Kidney (tissue), 14 donors: ENCODE results near the gene KPNA3. TPM values are rescaled to one million over a fixed set of nuclear protein-coding genes. Genes with fewer than 3 reads are reported as not detected.
"Not testable (repeated sequence)": the region's sequence is repeated elsewhere in the genome, so short reads cannot be mapped to it uniquely, and the experiment has no call there.

Experiments used
- DNase-seq, 5 donors: peaks; one replicate each; pipeline ENCODE4 v3.0.0-alpha.2; 2013 to 2020
- FAIRE-seq: peaks from 2 replicates; lab custom pipeline; 2012; peaks lifted over from hg19 to GRCh38; lab: Jason Lieb, UNC
- H3K27ac ChIP-seq, 2 donors: one replicate each; pipeline ENCODE4 v1.7.0; 2013; ENCODE audit warnings: low read depth in 2 of 2, low read length in 2 of 2, inconsistent platforms in 1 of 2
- H3K27me3 ChIP-seq: one replicate; pipeline ENCODE4 v1.7.1; 2013; ENCODE audit warnings: low read length, inconsistent platforms; ENCODE audit not compliant: control insufficient read depth, insufficient read depth
- H3K36me3 ChIP-seq, 3 donors: one replicate each; pipeline versions ENCODE4 v1.7.0 to v1.7.1; 2013; ENCODE audit warnings: low read length in 3 of 3, control low read depth in 1 of 3, inconsistent platforms in 1 of 3; ENCODE audit not compliant: insufficient read depth in 3 of 3, control insufficient read depth in 2 of 3
- H3K4me1 ChIP-seq, 3 donors: one replicate each; pipeline versions ENCODE4 v1.7.0 to v1.7.1; 2013; ENCODE audit warnings: low read length in 3 of 3, inconsistent platforms in 1 of 3, low read depth in 1 of 3; ENCODE audit not compliant: control insufficient read depth in 2 of 3, insufficient read depth in 2 of 3
- H3K4me3 ChIP-seq, 3 donors: one replicate each; pipeline versions ENCODE4 v1.7.0 to v1.8.1; 2013; ENCODE audit warnings: low read length in 3 of 3, control low read depth in 1 of 3, inconsistent platforms in 1 of 3
- H3K9ac ChIP-seq, 3 donors: one replicate each; pipeline versions ENCODE4 v1.7.0 to v1.7.1; 2013; ENCODE audit warnings: low read length in 3 of 3, control low read depth in 1 of 3, inconsistent platforms in 1 of 3
- H3K9me3 ChIP-seq, 3 donors: one replicate each; pipeline versions ENCODE4 v1.7.0 to v1.7.1; 2013; ENCODE audit warnings: low read length in 3 of 3, control low read depth in 1 of 3, inconsistent platforms in 1 of 3; ENCODE audit not compliant: control insufficient read depth in 2 of 3, insufficient read depth in 1 of 3
- CTCF ChIP-seq: IDR thresholded peaks from 3 replicates; pipeline ENCODE4 v1.5.1; 2012; ENCODE audit warnings: mild to moderate bottlenecking, moderate library complexity, borderline replicate concordance; ENCODE audit not compliant: insufficient read depth; ENCODE audit errors: extremely low read depth
- intact Hi-C: fragments of 100-400 bp; cut with DNase I; formaldehyde crosslinking; loops from one replicate; pipeline ENCODE4 v1.11.1; 2022
- polyA plus RNA-seq: library from polyadenylated mRNA; stranded (reverse); fragments of 350-450 nt; fragmentation: Illumina TruSeq; extraction: RNeasy Lipid Tissue Mini Kit (QIAGEN cat#74804); gene quantifications from one replicate; pipeline ENCODE4 v1.2.3, GENCODE V29; 2014; ENCODE audit warnings: low read depth, low replicate concordance; ENCODE audit not compliant: insufficient read depth
- total RNA-seq: library from RNA; stranded (reverse); fragmentation: NEBNext Ultra II Directional; extraction: Animal tissue kit (Norgen Biotek cat#: 25700); gene quantifications from one replicate; pipeline ENCODE4 v1.2.1, GENCODE V29; 2021
- donor health status: control.
- donor health status: control.
- donor health status: control.
- donor health status: control.
- donor health status: control.
- donor health status: DM: yes; HTN: yes; CAD: no.
- donor health status: Normal renal cell carcinoma (clear cell type).

The KPNA3 gene
- total and polyA plus RNA-seq, 2 donors from 2014 or later: 9.4 to 22.3 TPM

- intact Hi-C loops: no loop called here
- no peak for FAIRE-seq
- DNase-seq: no peak
- Histone ChIP-seq H3K4me3 (no peak overlapping the region), H3K9ac (no peak overlapping the region), H3K36me3 (no peaks in the 10 kb centered on the region), H3K4me1 (peaks cover 0 to 6% (median 4%) of the 10 kb centered on the region in 3 donors), H3K27me3 (no peaks in the 10 kb centered on the region), H3K9me3 (no peaks in the 10 kb centered on the region), H3K27ac (no peak overlapping the region)
- no peak for TF ChIP-seq CTCF
These were observed 18.0 kb downstream of the KPNA3 start for GRCh38 chr13:49774376-49775005.

GRCh38 chr13:49772828-49773227, 19.7 kb downstream of the KPNA3 start:
- intact Hi-C loops: no loop called here
- H3K27ac ChIP-seq: no peak overlapping the region
- H3K9ac ChIP-seq: no peak overlapping the region
- no peak overlapping the region for H3K4me3 ChIP-seq
- DNase-seq (no peak), FAIRE-seq (no peak)
- no peak for TF ChIP-seq CTCF
- no peaks in the 10 kb centered on the region for H3K9me3 ChIP-seq
- peaks cover 0 to 3% (median under 1%) of the 10 kb centered on the region in 3 donors for H3K4me1 ChIP-seq
- no peaks in the 10 kb centered on the region for H3K36me3 ChIP-seq
- H3K27me3 ChIP-seq: no peaks in the 10 kb centered on the region

GRCh38 chr13:49761811-49762210, 30.7 kb downstream of the KPNA3 start:
- H3K27me3 ChIP-seq, H3K4me3 ChIP-seq, H3K36me3 ChIP-seq, intact Hi-C loops, DNase-seq, H3K4me1 ChIP-seq, H3K9ac ChIP-seq, FAIRE-seq, H3K27ac ChIP-seq, H3K9me3 ChIP-seq: not testable (repeated sequence)

GRCh38 chr13:49760558-49760957, 31.9 kb downstream of the KPNA3 start:
- Histone ChIP-seq H3K4me1 (no peaks in the 10 kb centered on the region), H3K9ac (no peak overlapping the region), H3K9me3 (peaks cover 0 to 5% (median 0%) of the 10 kb centered on the region in 3 donors), H3K27ac (no peak overlapping the region), H3K4me3 (no peak overlapping the region), H3K36me3 (no peaks in the 10 kb centered on the region), H3K27me3 (no peaks in the 10 kb centered on the region)
- no peak for FAIRE-seq
- no peak for DNase-seq
- no peak for TF ChIP-seq CTCF
- intact Hi-C loops: no loop called here
